HepG2 (cell line): ENCODE data around the gene ZCCHC17. TPM values are rescaled to one million over a fixed set of nuclear protein-coding genes. Genes with fewer than 3 reads are reported as not detected.
A peak's percentile ranks its signal among the peaks of the same experiment; 100 is the strongest.

Experiments
- ATAD3A ChIP-seq: sonication (generic); formaldehyde crosslinking; IDR thresholded peaks from 2 replicates; pipeline ENCODE4 v1.4.0; 2020; ENCODE audit warnings: missing genetic modification reagents
- KDM6A ChIP-seq: IDR thresholded peaks from 2 replicates; pipeline ENCODE4 v1.6.1; 2016; ENCODE audit warnings: low read depth
- MAFF ChIP-seq: IDR thresholded peaks from 2 replicates; pipeline ENCODE4 v1.6.1; 2011; ENCODE audit warnings: low read depth, low read length, improper control_type of control experiment
- NR2F1 ChIP-seq, 2 experiments: fragments of 450-650 bp in 1 of 2; formaldehyde crosslinking in 1 of 2; IDR thresholded peaks; 2 replicates each; pipeline versions ENCODE4 v1.5.0 to v1.6.1; 2016 to 2020; ENCODE audit warnings: mild to moderate bottlenecking in 1 of 2, missing compliant biosample characterization in 1 of 2, missing genetic modification reagents in 1 of 2, moderate library complexity in 1 of 2
- NR2F2 ChIP-seq: IDR thresholded peaks from 2 replicates; pipeline ENCODE4 v1.6.1; 2012; ENCODE audit warnings: low read depth, inconsistent platforms, borderline replicate concordance
- PCBP2 ChIP-seq: fragments of 200-400 bp; formaldehyde crosslinking; optimal IDR thresholded peaks from 2 replicates; pipeline ENCODE3; 2018; ENCODE audit warnings: low read length, low read depth; ENCODE audit not compliant: poor library complexity, severe bottlenecking
- SKI ChIP-seq: fragments of 450-650 bp; IDR thresholded peaks from one replicate; pipeline ENCODE4 v1.6.1; 2018; ENCODE audit warnings: mild to moderate bottlenecking; ENCODE audit not compliant: partially characterized antibody
- ZBTB25 ChIP-seq: IDR thresholded peaks from 2 replicates; pipeline ENCODE4 v1.6.1; 2018; ENCODE audit warnings: missing genetic modification reagents
- ZBTB4 ChIP-seq: sonication (generic); formaldehyde crosslinking; IDR thresholded peaks from 2 replicates; pipeline ENCODE4 v1.4.0; 2020; ENCODE audit warnings: missing genetic modification reagents, mild to moderate bottlenecking, borderline replicate concordance
- ZNF18 ChIP-seq: sonication (generic); formaldehyde crosslinking; IDR thresholded peaks from 2 replicates; pipeline ENCODE4 v1.8.0; 2022; ENCODE audit warnings: mild to moderate bottlenecking, missing genetic modification reagents; ENCODE audit not compliant: insufficient replicate concordance
- ZNF205 ChIP-seq: IDR thresholded peaks from 2 replicates; pipeline ENCODE4 v1.6.1; 2018; ENCODE audit warnings: missing biosample characterization, missing genetic modification reagents
- ZNF331 ChIP-seq: sonication (generic); formaldehyde crosslinking; IDR thresholded peaks from 2 replicates; pipeline ENCODE4 v1.4.0; 2020; ENCODE audit warnings: missing genetic modification reagents
- ZNF546 ChIP-seq: sonication (generic); formaldehyde crosslinking; conservative IDR thresholded peaks from 2 replicates; pipeline ENCODE4 v1.8.1; 2023; ENCODE audit warnings: mild to moderate bottlenecking, missing genetic modification reagents
- ZNF646 ChIP-seq: sonication (generic); formaldehyde crosslinking; IDR thresholded peaks from 2 replicates; pipeline ENCODE4 v1.9.0; 2021; ENCODE audit warnings: mild to moderate bottlenecking, missing genetic modification reagents
- ZNF75D ChIP-seq: sonication (generic); formaldehyde crosslinking; IDR thresholded peaks from 2 replicates; pipeline ENCODE4 v1.8.1; 2023; ENCODE audit warnings: missing genetic modification reagents, mild to moderate bottlenecking, borderline replicate concordance
- polyA plus RNA-seq, 8 experiments: library from polyadenylated mRNA; depleted of rRNA in 3 of 8; stranded (reverse) in 7 of 8; unstranded in 1 of 8; fragments of >200 nt; fragmentation: Illumina TruSeq in 4 of 8; extraction: Trizol in 4 of 8; gene quantifications; 2 replicates each; pipeline versions ENCODE4 v1.2.1 to v1.2.3, GENCODE V29; 2011 to 2016; ENCODE audit warnings: low read depth in 4 of 8, missing spikeins in 1 of 8, mixed read lengths in 1 of 8; ENCODE audit not compliant: insufficient read depth in 1 of 8
- total RNA-seq, 5 experiments: library from RNA; depleted of rRNA; stranded (reverse); fragments of >200 nt; fragmentation: Illumina TruSeq; extraction: Trizol; gene quantifications; 2 replicates each; pipeline ENCODE4 v1.2.3, GENCODE V29; 2016; ENCODE audit warnings: low read depth in 1 of 5

Gene ZCCHC17
- total and polyA plus RNA-seq, 2 of the 13 experiments (the other 11 are each of a cell fraction or from before 2014, with no cell fraction given) = 20.5 to 53.0 TPM

GRCh38 chr1:31413405-31414001 lies 116.7 kb downstream of the ZCCHC17 start (continued):
- no peak for TF ChIP-seq ZBTB25 (CRISPR knock-in tag)
- TF ChIP-seq MAFF = no peak
- TF ChIP-seq ZBTB4 (CRISPR knock-in tag) = no peak
- no peak for TF ChIP-seq ZNF18
- TF ChIP-seq ZNF75D (CRISPR knock-in tag) = 0 out of 2 replicates have a peak, but pooled peaks have one; percentile 24
- TF ChIP-seq KDM6A (CRISPR knock-in tag) = no peak
- no peak for TF ChIP-seq NR2F1 (CRISPR knock-in tag; IDR thresholded peaks at IDR 0.05)
- TF ChIP-seq SKI = no peak
- no peak for TF ChIP-seq ATAD3A (CRISPR knock-in tag)
- TF ChIP-seq ZNF646 (CRISPR knock-in tag) = no peak
- no peak for TF ChIP-seq PCBP2
- TF ChIP-seq ZNF205 (CRISPR knock-in tag) = no peak
- no peak for TF ChIP-seq ZNF331 (CRISPR knock-in tag)
- TF ChIP-seq ZNF546 (CRISPR knock-in tag) = no peak
- TF ChIP-seq NR2F2 = no peak
